ENCODE measurements around the gene UPK3A.
"Not testable (repeated sequence)": the region's sequence is repeated elsewhere in the genome, so short reads cannot be mapped to it uniquely, and the experiment has no call there.

UPK3A gene

DNA sequence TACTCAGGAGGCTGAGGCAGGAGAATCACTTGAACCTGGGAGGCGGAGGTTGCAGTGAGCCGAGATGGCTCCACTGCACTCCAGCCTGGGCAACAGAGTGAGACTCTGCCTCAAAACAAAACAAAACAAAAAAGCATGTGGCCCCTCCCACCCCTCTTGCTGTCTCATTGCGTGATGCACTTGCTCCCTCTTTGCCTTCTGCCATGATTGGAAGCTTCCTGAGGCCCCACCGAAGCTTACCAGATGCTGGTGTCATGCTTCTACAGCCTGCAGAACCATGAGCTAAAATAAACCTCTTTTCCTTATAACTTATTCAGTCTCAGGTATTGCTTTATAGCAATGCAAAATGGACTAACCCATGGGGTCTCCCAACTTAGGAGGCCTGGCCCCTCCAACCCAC, 26.8 kb upstream of the UPK3A start:
- not testable (repeated sequence) for DNase-seq (ENCODE audit: low spot score)

DNA sequence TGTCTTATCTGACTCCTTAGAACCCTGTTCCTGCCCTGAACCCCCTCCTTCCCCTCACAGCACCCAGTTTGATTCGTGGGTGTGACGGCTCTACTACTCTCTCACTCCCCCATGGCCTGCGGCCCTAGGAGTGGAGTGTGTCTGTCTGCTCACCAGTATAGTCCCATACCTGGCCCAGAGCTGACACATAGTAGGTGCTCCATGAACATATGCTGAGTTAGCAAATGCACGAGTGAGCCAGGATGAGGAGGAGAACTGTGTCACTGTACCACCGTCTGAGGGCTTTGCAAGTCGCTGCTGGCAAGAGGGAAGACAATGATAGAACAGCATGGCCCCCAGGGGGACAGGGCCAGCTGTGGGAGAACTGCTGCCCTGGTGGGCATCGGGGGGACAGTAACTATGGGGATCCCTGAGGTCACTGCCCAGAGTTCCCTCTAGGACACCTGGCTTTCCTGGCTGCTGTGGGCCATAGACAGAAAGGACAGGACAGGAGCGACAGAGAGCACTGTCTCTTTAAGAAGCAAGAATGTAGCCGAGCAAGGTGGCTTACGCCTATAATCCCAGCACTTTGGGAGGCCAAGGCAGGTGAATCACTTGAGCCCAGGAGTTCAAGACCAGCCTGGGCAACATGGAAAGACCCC, 24.9 kb upstream of the UPK3A start:
- DNase-seq (ENCODE audit: low spot score): no peak

- not testable (repeated sequence) for DNase-seq (ENCODE audit: low spot score)
These were observed 24.4 kb upstream of the UPK3A start for GRCh38 chr22:45260395-45260759.

- no peak for DNase-seq (ENCODE audit: low spot score)
These were observed 23.2 kb upstream of the UPK3A start for GRCh38 chr22:45261407-45262088.

DNA sequence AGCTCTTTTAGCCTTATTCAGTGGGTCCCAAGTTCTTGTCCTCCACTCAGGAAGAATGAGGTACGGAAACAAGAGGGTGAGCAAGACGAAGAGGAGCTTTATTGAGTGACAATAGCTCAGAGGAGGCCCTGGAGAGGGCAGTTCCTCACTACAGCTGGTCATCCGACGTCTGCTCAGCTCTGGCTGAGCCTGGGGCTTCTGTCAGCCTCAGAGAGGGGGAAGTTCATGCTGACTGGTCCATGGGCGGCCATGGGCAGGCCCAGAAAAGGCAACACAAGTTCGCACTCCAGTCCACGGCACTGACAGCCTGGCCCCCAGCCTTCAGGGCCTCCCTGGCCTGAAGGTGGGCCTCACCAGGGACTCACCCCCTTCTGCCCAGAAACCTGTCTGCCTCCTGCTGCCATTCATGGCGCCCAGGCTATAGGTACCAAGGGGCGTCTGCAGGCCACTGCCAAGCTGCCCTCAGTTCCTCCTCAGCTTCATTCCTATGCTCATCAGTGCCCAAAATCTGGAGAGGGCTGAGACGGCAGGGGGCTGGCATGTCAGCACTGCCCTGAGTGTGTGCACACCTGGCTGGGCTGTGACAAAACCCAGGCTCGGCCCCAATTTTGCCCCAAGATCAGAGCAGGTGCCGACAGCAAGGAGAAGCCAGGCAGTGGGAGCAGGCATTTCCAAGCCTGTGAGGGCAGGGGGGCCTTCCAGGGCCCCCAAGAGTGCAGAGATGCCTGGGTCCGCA, 22.4 kb upstream of the UPK3A start:
- DNase-seq (ENCODE audit: low spot score): peak; percentile 32

DNA sequence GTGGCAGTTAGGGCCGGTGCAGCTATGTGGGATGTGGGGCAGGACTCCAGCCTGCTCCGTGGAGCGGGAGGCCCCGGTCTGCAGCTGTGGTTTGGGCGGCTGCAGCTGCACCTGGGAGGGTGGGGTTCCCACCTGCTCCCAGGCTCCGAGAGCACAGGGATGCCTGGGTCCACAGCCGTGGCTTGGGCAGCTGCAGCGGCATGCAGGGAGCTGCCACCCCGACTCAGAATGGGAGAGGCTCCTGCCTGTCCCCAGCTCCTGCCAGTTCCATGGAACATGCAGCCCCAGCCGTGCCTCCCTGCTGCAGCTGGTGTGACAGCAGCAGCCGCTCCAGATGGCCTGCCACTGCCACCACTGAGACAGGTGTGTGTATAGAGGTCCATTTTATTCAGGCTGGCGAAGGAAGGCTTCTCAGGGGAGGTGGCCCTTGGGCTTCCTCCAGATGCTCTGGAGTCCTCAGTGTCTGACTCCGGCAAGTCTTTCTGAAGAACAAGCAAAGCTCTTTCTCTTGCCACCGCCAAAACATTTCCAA, 21.8 kb upstream of the UPK3A start:
- DNase-seq (ENCODE audit: low spot score): peak; percentile 51

DNA sequence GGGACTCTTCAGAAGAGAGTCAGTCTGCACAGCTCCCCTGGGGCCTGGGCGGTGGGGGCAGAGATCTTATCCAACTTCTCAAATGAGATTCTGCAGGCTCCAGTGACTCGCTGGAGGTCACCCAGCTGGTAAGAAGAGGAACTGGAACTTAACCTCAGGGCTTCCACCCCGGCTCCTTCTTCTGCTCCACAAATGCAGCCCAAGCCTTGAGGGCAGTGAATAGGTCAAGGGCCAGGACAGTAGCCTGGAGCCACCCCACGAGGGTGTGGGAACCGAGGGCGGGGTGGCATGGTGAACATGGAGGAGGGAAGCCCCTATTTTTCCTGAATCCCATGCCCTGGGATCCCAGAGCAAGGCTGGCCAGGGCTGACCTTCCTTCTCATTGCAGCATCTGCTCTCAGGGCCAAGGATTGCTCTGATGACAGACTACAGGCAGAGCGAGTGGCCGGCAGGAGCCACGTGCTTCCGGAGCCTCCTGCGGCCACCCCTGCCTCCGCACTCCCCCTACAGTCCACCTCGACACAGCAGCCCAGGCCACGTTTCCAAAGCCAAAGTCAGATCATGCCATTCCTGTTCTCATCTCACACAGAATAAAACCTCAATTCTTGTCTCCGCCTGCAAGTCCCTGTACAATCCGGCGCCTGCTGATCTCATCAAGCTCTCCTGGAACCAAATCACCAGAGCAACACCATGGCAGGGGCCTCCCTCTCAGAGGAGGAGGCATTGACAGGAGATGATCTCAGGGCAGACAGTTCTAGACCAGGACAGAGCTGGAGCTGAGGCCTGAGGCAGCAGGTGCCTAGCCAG, 21.1 kb upstream of the UPK3A start:
- DNase-seq (ENCODE audit: low spot score): peak; percentile 89

- DNase-seq (ENCODE audit: low spot score): no peak
These were observed 19.2 kb upstream of the UPK3A start for GRCh38 chr22:45265535-45265934.

GRCh38 chr22:45268167-45268957, 16.4 kb upstream of the UPK3A start:
- DNase-seq (ENCODE audit: low spot score): no peak

DNA sequence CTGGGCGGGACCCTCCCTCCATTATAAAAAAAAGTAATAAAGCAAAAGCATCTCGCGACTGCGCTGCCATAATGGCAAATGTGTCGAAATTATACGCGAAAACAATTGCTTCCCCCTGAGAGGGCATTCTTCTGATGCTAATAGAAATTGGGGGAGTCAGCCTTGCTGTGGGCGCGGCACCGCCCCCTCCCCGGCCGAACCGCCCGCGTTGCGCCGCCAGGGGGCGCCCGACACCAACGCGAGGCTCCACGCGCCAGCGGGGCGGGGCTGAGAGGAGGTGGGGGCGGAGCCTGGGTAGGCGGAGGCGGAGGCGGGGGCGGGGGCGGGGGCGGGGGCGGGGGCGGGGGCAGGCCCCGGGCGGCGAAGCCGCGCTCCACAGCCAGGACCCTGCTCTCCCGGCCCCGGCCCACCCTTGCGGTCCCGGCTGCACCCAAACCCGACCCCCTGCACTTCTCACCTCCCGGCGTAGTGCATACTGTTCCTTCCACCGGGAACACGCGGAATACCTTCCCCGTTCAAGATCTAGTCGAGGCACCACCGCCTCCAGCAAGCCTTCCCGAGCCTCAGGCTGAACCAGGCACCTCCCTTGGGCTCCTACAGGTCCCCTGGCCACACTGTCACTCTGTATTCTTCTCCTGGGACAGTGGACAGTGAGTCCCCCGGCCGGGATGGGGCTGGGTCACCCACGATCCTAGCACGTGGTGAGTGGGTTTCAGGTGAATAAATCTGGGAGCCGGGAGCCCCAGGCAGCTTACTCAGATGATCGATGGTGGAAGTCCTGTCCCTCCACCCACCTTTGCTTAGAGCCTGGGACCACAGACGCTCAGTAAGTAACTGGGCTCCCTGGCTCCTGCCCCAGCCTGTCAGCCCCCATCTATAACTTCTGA, 15.5 kb upstream of the UPK3A start:
- peak; percentile 88 for DNase-seq (ENCODE audit: low spot score)

DNA sequence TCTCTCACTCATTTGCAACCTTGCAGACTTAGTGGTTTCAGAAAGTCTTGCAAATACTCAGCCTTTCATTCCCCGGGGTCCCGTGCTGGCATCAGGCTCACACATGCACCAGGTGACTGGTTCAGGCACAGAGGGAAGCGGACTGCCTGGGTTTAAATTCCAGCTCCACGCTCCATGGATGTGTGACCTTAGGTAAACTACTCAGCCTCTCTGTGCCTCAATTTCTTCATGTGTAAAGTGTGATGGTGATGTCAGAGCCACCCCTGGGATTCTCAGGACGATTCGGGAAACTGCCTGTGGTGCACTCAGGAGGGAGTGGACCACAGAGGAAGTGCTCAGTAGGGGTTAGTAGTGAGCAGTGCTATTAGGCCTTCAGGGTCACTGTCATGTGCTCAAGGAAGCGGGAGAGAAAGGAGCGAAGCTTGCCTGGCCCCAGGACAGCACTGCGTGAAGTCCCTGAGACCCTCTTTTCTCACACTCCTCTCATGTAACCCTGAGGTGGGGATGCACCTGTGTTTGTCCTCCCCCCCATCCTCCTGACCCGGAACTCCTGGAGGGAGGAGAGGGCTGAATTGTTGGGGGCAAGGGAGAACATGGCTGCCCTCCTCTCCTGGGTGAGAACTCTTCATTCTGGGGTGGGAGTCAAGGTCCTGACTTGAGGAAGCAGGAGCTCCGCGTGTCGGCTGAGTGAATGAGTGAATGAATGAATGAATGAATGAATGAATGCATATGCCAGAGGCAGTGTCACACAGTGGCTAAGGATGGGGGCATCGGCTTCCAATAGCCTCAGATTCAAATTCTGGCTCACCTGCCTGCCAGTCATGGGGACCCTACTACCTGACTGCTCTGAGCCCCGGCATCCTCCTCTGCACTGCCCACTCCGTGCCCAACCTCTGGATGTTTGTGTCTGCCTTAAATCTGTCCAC, 14.4 kb upstream of the UPK3A start:
- no peak for DNase-seq (ENCODE audit: low spot score)

DNA sequence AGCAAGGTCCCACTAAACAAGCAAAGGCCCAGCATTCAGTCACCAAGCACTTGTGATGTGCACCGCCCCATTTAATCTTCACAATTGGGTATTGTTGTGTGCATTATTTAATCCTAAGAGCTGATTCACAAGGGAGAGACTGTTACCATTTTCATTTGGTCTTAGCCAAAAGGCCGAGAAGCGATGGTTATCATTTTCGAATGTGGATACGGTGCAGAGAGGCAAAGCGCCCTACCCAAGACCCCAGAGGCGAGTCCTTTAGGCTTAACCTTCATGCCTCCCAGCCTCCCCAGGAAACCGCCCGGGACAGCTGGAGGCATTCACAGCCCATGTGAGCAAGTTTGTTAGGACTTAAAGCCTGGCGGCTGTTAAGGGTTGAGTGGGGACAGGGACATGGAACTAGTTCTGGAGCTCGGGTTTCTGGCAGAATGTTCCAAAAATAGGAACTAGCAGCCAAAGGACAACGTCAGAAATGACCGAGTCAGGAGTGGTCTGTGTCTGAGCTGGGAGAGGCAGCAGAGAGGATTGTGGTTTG, 13.0 kb upstream of the UPK3A start:
- no peak for DNase-seq (ENCODE audit: low spot score)

- no peak for DNase-seq (ENCODE audit: low spot score)
These were observed 12.3 kb upstream of the UPK3A start for GRCh38 chr22:45272498-45272897.

- DNase-seq (ENCODE audit: low spot score): no peak
These were observed 11.2 kb upstream of the UPK3A start for GRCh38 chr22:45273452-45274075.

DNA sequence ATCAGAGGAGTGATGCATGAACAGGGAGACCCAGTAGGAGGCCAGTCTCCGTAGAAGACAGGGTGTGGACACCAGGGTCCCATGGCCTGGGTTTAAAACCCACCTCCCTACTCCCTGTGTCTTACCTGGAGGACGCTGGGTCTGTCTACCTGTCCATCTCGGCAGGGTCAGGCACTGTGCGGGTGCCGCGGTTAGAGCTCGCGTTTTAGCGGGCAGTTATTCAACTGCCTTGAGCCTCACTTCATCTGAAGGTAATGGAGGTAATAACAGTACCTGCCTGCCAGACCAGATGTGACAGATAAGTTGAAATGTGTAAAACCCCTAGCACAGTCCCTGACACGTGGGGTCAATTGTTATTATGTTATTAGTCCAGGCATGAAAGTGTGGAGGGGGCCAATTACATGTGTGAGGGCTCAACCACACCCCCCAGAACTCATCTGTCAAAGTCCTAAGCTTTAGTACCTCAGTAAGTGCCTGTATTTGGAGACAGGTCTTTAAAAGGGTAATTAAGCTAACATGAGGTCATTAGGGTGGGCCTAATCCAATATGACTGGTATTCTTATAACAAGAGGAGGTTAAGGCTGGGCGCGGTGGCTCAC, 8.1 kb upstream of the UPK3A start:
- DNase-seq (ENCODE audit: low spot score): no peak

- DNase-seq (ENCODE audit: low spot score): not testable (repeated sequence)
These were observed 7.0 kb upstream of the UPK3A start for GRCh38 chr22:45277720-45278119.

DNA sequence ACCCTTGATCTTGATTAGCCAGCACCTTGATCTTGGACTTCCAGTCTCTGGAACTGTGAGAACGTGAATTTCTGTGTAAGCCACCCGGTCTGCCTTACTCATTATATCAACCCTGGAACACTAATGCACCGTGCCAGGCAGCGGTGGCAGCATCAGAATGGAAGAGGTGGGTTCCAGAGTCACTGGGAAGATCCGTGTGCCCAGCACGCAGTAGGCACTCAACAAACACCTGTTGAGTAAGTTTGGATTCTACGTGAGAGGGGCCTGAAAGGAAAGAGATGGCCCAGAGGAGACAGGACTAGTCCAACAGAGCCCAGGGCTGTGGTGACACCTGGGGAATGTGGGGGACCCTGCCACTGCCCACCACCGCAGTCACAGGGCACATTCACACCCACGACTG, 6.6 kb upstream of the UPK3A start:
- DNase-seq (ENCODE audit: low spot score): no peak

DNA sequence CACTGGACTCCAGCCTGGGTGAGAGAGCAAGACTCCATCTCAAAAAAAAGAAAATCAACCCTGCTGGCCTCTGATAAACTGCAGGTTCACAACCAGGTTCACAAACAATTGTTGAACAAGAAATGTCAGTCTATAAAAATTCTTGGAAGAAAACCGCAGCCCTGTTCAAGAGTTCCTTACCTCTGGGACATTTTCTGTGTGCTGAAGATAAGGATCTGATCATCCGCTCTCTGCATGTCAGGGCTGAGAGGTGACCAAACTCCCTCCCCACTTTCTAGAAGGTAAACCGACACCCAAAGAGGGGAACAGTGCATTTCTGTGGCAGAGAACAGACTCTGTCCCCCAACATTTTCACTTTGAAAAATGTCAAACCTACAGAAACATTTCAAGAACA, 4.2 kb upstream of the UPK3A start:
- no peak for DNase-seq (ENCODE audit: low spot score)

All from germinal center (tissue), 1 donor.